ENCODE results near the gene SZRD1.

Gene SZRD1

DNA sequence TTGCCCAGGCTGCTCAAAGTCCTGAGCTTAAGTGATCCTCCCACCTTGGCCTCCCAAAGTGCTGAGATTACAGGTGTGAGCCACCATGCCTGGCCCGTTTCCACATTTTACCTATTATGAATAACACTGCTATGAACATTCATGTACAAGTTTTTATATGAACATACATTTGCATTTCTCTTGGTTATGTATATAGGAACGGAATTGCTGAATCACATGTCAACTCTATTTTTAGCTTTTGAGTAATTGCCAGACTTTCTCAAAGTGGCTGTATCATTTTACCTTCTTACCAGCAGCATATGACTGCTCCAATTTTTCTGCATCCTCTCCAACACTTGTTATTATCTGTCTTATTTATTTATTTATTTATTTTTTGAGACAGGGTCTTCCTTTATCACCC is 67.5 kb downstream of the SZRD1 start:
- no peak for DNase-seq (ENCODE audit: low spot score)
- TF ChIP-seq, protein P1, sequence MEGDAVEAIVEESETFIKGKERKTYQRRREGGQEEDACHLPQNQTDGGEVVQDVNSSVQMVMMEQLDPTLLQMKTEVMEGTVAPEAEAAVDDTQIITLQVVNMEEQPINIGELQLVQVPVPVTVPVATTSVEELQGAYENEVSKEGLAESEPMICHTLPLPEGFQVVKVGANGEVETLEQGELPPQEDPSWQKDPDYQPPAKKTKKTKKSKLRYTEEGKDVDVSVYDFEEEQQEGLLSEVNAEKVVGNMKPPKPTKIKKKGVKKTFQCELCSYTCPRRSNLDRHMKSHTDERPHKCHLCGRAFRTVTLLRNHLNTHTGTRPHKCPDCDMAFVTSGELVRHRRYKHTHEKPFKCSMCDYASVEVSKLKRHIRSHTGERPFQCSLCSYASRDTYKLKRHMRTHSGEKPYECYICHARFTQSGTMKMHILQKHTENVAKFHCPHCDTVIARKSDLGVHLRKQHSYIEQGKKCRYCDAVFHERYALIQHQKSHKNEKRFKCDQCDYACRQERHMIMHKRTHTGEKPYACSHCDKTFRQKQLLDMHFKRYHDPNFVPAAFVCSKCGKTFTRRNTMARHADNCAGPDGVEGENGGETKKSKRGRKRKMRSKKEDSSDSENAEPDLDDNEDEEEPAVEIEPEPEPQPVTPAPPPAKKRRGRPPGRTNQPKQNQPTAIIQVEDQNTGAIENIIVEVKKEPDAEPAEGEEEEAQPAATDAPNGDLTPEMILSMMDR (IDR thresholded peaks at IDR 0.05; ENCODE audit: borderline replicate concordance, control extremely low read depth, extremely low read depth, insufficient read depth, missing control alignments): no peak
- in situ Hi-C loops (cut with MboI; ENCODE audit: low sequenced_read_pairs, unreplicated experiment): no loop called here

DNA sequence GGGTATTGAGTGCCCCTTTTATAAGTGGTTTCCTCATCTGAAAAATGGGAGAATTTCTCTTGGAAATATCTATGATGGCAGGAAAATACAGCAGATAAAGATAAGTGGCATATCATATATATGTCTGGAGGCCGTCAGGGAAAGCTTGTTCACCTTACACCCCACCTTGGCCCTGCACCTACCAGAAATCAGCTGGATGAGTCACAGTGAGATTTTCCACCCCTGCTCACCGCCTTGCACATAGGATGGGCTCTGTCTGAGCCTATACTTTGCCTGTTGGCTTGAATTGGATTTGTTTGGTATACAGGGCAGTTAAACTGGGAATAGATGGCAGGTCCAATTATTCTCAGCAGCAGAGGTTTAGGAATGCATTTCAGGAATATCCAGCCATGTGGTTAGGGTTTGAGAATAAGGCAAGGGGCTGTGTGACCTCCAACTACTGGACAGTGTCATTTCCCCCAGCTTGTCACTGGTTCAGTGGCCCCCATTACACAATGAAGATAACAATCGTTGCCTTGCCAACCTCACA is 70.0 kb downstream of the SZRD1 start, which contains the start of gene SPATA21:
Gene SPATA21 (minus strand): TSS at position 479 of the 529 bp plus-strand sequence. CDS start 6,053 bp downstream, outside the sequence.
- TF ChIP-seq, protein P1 (IDR thresholded peaks at IDR 0.05; ENCODE audit: borderline replicate concordance, control extremely low read depth, extremely low read depth, insufficient read depth, missing control alignments): no peak
- in situ Hi-C loops (cut with MboI; ENCODE audit: low sequenced_read_pairs, unreplicated experiment): no loop called here
- DNase-seq (ENCODE audit: low spot score): no peak

DNA sequence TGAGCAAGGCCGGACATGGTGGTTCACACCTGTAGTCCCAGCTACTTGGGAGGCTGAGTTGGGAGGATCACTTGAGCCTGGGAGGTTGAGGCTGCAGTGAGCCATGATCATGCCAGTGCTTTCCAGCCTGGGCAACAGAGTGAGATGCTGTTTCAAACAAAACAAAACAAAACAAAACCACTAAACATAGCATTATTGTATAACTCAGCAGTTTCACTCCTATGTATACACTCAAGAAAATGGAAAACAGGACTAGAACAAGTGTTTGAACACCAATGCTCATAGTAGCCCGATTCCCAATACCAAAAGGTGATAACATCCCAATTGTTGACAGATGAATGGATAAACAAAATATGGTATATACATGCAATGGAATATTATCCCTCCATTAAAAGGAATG is 71.5 kb downstream of the SZRD1 start:
- in situ Hi-C loops (cut with MboI; ENCODE audit: low sequenced_read_pairs, unreplicated experiment): no loop called here
- DNase-seq (ENCODE audit: low spot score): no peak
- TF ChIP-seq, protein P1 (IDR thresholded peaks at IDR 0.05; ENCODE audit: borderline replicate concordance, control extremely low read depth, extremely low read depth, insufficient read depth, missing control alignments): no peak

DNA sequence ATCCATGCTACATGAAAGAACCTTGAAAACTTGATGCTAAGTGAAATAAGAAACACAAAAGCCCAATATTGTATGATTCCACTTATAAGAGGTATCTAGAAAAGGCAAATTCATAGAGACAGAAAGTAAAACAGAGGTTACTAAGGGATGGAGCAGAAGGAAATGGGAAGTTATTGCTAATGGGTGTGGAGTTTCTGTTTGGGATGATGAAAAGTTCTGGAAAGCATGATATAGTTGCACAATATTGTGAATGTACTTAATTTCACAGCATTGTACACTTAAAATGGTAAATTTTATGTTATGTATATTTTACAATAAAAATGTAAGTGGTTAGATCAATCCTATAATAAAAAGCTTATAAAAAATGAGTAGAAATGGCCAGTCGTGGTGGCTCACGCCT is 71.9 kb downstream of the SZRD1 start:
- in situ Hi-C loops (cut with MboI; ENCODE audit: low sequenced_read_pairs, unreplicated experiment): no loop called here
- DNase-seq (ENCODE audit: low spot score): no peak
- TF ChIP-seq, protein P1 (IDR thresholded peaks at IDR 0.05; ENCODE audit: borderline replicate concordance, control extremely low read depth, extremely low read depth, insufficient read depth, missing control alignments): no peak

DNA sequence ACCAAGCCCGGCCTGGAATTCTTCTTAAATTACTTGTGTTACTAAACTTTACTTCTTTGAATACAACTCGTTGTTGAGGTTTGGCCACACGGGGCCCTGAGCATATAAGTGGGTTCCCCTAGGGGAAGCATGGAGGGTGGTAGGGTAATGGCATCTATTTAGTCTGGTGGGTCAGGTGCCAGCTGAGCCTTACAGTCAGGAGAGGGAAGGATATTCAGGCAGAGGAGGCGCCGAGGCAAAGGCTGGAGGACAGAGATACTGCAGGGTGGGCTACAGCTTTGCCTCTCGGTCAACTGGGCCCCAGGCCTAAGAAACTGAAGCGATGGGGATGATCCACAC is 73.1 kb downstream of the SZRD1 start:
- TF ChIP-seq, protein P1 (IDR thresholded peaks at IDR 0.05; ENCODE audit: borderline replicate concordance, control extremely low read depth, extremely low read depth, insufficient read depth, missing control alignments): no peak
- no peak for DNase-seq (ENCODE audit: low spot score)
- in situ Hi-C loops (cut with MboI; ENCODE audit: low sequenced_read_pairs, unreplicated experiment): no loop called here

DNA sequence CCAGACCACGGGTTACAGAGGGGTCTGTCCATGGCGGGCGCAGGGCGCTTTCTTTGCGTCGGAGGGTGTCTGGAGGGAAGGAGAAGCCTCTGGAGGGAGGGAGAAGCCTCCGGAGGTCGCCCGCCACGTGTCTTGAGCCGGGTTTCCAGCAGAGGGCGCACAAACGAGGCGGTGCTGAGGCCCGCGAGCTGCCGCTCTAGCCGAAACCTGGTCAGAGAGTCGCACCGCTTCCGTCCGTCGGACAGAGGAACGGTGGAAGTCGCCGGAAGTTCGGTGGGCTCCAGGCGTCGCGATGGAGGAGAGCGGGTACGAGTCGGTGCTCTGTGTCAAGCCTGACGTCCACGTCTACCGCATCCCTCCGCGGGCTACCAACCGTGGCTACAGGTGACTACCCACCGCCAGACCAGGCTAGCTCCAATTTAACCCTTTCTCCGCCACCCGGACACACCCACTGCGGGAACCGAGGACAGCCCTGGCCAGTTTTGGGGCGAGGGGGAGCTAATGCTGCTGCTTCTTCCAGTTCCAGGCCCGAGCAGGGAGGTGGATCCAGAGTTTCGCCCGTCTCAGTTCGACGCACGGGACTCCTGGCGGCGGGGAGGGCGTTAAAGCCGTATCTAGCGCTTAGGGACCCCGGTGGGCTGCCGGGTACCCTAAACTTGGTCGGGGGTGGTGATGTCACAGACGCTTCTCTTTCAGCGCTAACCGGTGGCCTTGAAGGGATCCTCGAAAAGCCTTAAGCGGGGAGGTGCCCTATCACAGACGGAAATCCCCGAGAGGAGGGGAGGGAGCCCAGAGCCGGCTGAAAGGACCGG is 73.6 kb downstream of the SZRD1 start, which contains the start of gene NECAP2:
Gene NECAP2 (plus strand): TSS at position 255 of the 812 bp plus-strand sequence. CDS start 38 bp downstream, at position 293.
- in situ Hi-C loops (cut with MboI; ENCODE audit: low sequenced_read_pairs, unreplicated experiment): no loop called here
- peak; percentile 93 for DNase-seq (ENCODE audit: low spot score)
- TF ChIP-seq, protein P1 (IDR thresholded peaks at IDR 0.05; ENCODE audit: borderline replicate concordance, control extremely low read depth, extremely low read depth, insufficient read depth, missing control alignments): peak; percentile 91

Measured in GM13976 (cell line).